Gastrocnemius medialis (tissue), 4 donors: ENCODE results near the gene DCC. TPM values are rescaled to one million over a fixed set of nuclear protein-coding genes. Genes with fewer than 3 reads are reported as not detected.

ENCODE experiments used
- ATAC-seq, 2 donors: fragments of 150-250 bp; one replicate each; pipeline ENCODE4 v1.9.1; 2016
- DNase-seq, 2 donors: peaks; one replicate each; pipeline ENCODE4 v3.0.0-alpha.2; 2019
- H3K27ac ChIP-seq, 4 donors: fragments of 200-600 bp; sonication (generic); 1 replicate in 1 of 4; 2 replicates in 3 of 4; pipeline ENCODE4 v1.5.1; 2016 to 2018; ENCODE audit warnings: mild to moderate bottlenecking in 2 of 4, moderate library complexity in 1 of 4
- H3K27me3 ChIP-seq, 3 donors: fragments of 200-600 bp; sonication (generic) in 2 of 3; 1 replicate in 1 of 3; 2 replicates in 2 of 3; pipeline versions ENCODE4 v1.5.1 to v1.6.0; 2016 to 2019; ENCODE audit warnings: mild to moderate bottlenecking in 1 of 3, moderate library complexity in 1 of 3
- H3K36me3 ChIP-seq, 2 donors: fragments of 200-600 bp; sonication (generic) in 1 of 2; one replicate each; pipeline ENCODE4 v1.5.1; 2017 to 2018
- H3K4me1 ChIP-seq, 2 donors: fragments of 200-600 bp; sonication (generic) in 1 of 2; one replicate each; pipeline ENCODE4 v1.5.1; 2016 to 2017; ENCODE audit warnings: mild to moderate bottlenecking in 2 of 2
- H3K4me3 ChIP-seq, 4 donors: fragments of 200-600 bp; sonication (generic) in 3 of 4; 1 replicate in 1 of 4; 2 replicates in 3 of 4; pipeline ENCODE4 v1.5.1; 2016 to 2019; ENCODE audit warnings: mild to moderate bottlenecking in 2 of 4
- H3K9me3 ChIP-seq, 3 donors: fragments of 200-600 bp; sonication (generic) in 2 of 3; 1 replicate in 1 of 3; 2 replicates in 2 of 3; pipeline ENCODE4 v1.5.1; 2016 to 2019
- CTCF ChIP-seq, 5 experiments: fragments of 450-650 bp in 3 of 5; fragments of 200-600 bp in 2 of 5; sonication (generic) in 2 of 5; IDR thresholded peaks in 4 of 5; conservative IDR thresholded peaks in 1 of 5; 1 replicate in 4 of 5; 2 replicates in 1 of 5; pipeline ENCODE4 v1.5.1; 2016 to 2019; ENCODE audit warnings: antibody characterized with exemption in 5 of 5, mild to moderate bottlenecking in 3 of 5, moderate library complexity in 3 of 5
- POLR2A ChIP-seq, 2 donors: fragments of 450-650 bp; IDR thresholded peaks; one replicate each; pipeline ENCODE4 v1.6.1; 2017; ENCODE audit warnings: antibody characterized with exemption in 2 of 2, mild to moderate bottlenecking in 2 of 2, moderate library complexity in 2 of 2
- in situ Hi-C, 4 donors: fragments of 200-750 bp; cut with MboI; loops; one replicate each; pipeline versions ENCODE4 v1.15.0 to v1.8.0; 2017; ENCODE audit warnings: low sequenced_read_pairs in 4 of 4
- intact Hi-C: fragments of 100-400 bp; cut with DNase I; formaldehyde crosslinking; loops from one replicate; pipeline ENCODE4 v1.15.1; 2023; ENCODE audit warnings: low total_unique reads
- total RNA-seq, 4 donors: library from RNA; depleted of rRNA; stranded (reverse); fragments of >200 nt; gene quantifications; one replicate each; pipeline versions ENCODE4 v1.1.0 to v1.2.3, GENCODE V29; 2016

The DCC gene
- total RNA-seq, 4 donors from 2014 or later: not detected

- Histone ChIP-seq H3K27ac (no peak overlapping the region), H3K4me1 (no peaks in the 10 kb centered on the region), H3K9me3 (no peaks in the 10 kb centered on the region), H3K4me3 (no peak overlapping the region), H3K36me3 (no peaks in the 10 kb centered on the region), H3K27me3 (no peaks in the 10 kb centered on the region)
- ATAC-seq (no peak), DNase-seq (no peak)
- intact Hi-C loops: no loop called here
- in situ Hi-C loops: no loop called here
- TF ChIP-seq POLR2A (IDR thresholded peaks at IDR 0.05) (no peak), CTCF (IDR thresholded peaks at IDR 0.05 in 4 of 5, conservative IDR thresholded peaks at IDR 0.05 in 1 of 5) (no peak)
Measured at GRCh38 chr18:53234610-53235009, 894.6 kb downstream of the DCC start.

- TF ChIP-seq POLR2A (IDR thresholded peaks at IDR 0.05): no peak
- no peak for TF ChIP-seq CTCF (IDR thresholded peaks at IDR 0.05 in 4 of 5, conservative IDR thresholded peaks at IDR 0.05 in 1 of 5)
- intact Hi-C loops: no loop called here
- DNase-seq: no peak
- H3K36me3 ChIP-seq: no peaks in the 10 kb centered on the region
- H3K9me3 ChIP-seq: peaks cover 0 to 4% (median 0%) of the 10 kb centered on the region in 3 donors
- ATAC-seq: no peak
- no peak overlapping the region for H3K27ac ChIP-seq
- no peaks in the 10 kb centered on the region for H3K4me1 ChIP-seq
- H3K27me3 ChIP-seq: no peaks in the 10 kb centered on the region
- no peak overlapping the region for H3K4me3 ChIP-seq
- in situ Hi-C loops: no loop called here
Measured at GRCh38 chr18:53241161-53241560, 901.2 kb downstream of the DCC start.

GRCh38 chr18:53253789-53254188, 913.8 kb downstream of the DCC start:
- in situ Hi-C loops (no loop called here), intact Hi-C loops (no loop called here)
- ATAC-seq: no peak
- Histone ChIP-seq H3K36me3 (no peaks in the 10 kb centered on the region), H3K27ac (no peak overlapping the region), H3K9me3 (no peaks in the 10 kb centered on the region), H3K4me3 (no peak overlapping the region), H3K4me1 (no peaks in the 10 kb centered on the region), H3K27me3 (no peaks in the 10 kb centered on the region)
- TF ChIP-seq POLR2A (IDR thresholded peaks at IDR 0.05): no peak
- no peak for TF ChIP-seq CTCF (IDR thresholded peaks at IDR 0.05 in 4 of 5, conservative IDR thresholded peaks at IDR 0.05 in 1 of 5)
- DNase-seq: no peak

GRCh38 chr18:53254265-53254664, 914.3 kb downstream of the DCC start:
- Histone ChIP-seq H3K27ac (no peak overlapping the region), H3K4me3 (no peak overlapping the region), H3K4me1 (no peaks in the 10 kb centered on the region), H3K27me3 (no peaks in the 10 kb centered on the region), H3K9me3 (no peaks in the 10 kb centered on the region), H3K36me3 (no peaks in the 10 kb centered on the region)
- in situ Hi-C loops: no loop called here
- TF ChIP-seq CTCF (IDR thresholded peaks at IDR 0.05 in 4 of 5, conservative IDR thresholded peaks at IDR 0.05 in 1 of 5) (no peak), POLR2A (IDR thresholded peaks at IDR 0.05) (no peak)
- DNase-seq (no peak), ATAC-seq (no peak)
- intact Hi-C loops: no loop called here

- Histone ChIP-seq H3K27me3 (no peaks in the 10 kb centered on the region), H3K27ac (no peak overlapping the region), H3K36me3 (no peaks in the 10 kb centered on the region), H3K9me3 (no peaks in the 10 kb centered on the region), H3K4me1 (no peaks in the 10 kb centered on the region), H3K4me3 (no peak overlapping the region)
- intact Hi-C loops: no loop called here
- TF ChIP-seq CTCF (IDR thresholded peaks at IDR 0.05 in 4 of 5, conservative IDR thresholded peaks at IDR 0.05 in 1 of 5) (no peak), POLR2A (IDR thresholded peaks at IDR 0.05) (no peak)
- in situ Hi-C loops: no loop called here
- DNase-seq: no peak
- ATAC-seq: no peak
Measured at GRCh38 chr18:53261241-53261640, 921.2 kb downstream of the DCC start.
